OCI-LY3 (cell line): ENCODE results near the gene CCL15.
A peak's percentile ranks its signal among the peaks of the same experiment; 100 is the strongest.

Source experiments
- CTCF ChIP-seq: fragments of 200-600, 300-600 bp; sonication (generic); IDR thresholded peaks from 2 replicates; pipeline ENCODE4 v1.5.1; 2014; ENCODE audit warnings: antibody characterized with exemption, low read length, low read depth
- EZH2phosphoT487 ChIP-seq: fragments of 200-600 bp; shearing (Covaris generic); IDR thresholded peaks from 2 replicates; pipeline ENCODE4 v1.6.1; 2018; ENCODE audit warnings: antibody characterized with exemption, mixed run types, low read depth

GRCh38 chr17:36017799-36018198 lies 16.4 kb upstream of the CCL15 start, which contains the start of gene CCL23:
- TF ChIP-seq EZH2phosphoT487 (no peak), CTCF (peak; percentile 16; the same call in 1 of the 2 replicates)
